K562 (cell line): ENCODE data around the gene LGI4.

Experiments used
- CSDE1 ChIP-seq, 2 experiments: fragments of 450-650 bp; IDR thresholded peaks; 2 replicates each; pipeline ENCODE4 v1.6.1; 2016; ENCODE audit warnings: mild to moderate bottlenecking in 1 of 2
- JUND ChIP-seq, 2 experiments: IDR thresholded peaks; 2 replicates in 1 of 2; 3 replicates in 1 of 2; pipeline ENCODE4 v1.6.1; 2011; ENCODE audit warnings: borderline replicate concordance in 2 of 2, low read depth in 2 of 2, low read length in 2 of 2, improper control_type of control experiment in 1 of 2, missing biosample characterization in 1 of 2, missing genetic modification characterization in 1 of 2, missing genetic modification reagents in 1 of 2
- KAT2B ChIP-seq: IDR thresholded peaks from one replicate; pipeline ENCODE4 v1.6.1; 2012; ENCODE audit warnings: low read depth, mild to moderate bottlenecking, control low read depth, inconsistent platforms, low read length, moderate library complexity
- KHSRP ChIP-seq: fragments of 450-650 bp; IDR thresholded peaks from 2 replicates; pipeline ENCODE4 v1.6.1; 2017
- MAZ ChIP-seq, 2 experiments: fragments of 450-650 bp in 1 of 2; sonication (generic) in 1 of 2; formaldehyde crosslinking; IDR thresholded peaks in 1 of 2; conservative IDR thresholded peaks in 1 of 2; 2 replicates each; pipeline versions ENCODE4 v1.4.0 to v1.5.0; 2020; ENCODE audit warnings: mild to moderate bottlenecking in 1 of 2, missing genetic modification reagents in 1 of 2
- POLR2A ChIP-seq: fragments of 450-650 bp; conservative IDR thresholded peaks from 2 replicates; pipeline ENCODE4 v1.6.1; 2016
- RBBP5 ChIP-seq: fragments of 200-600 bp; sonication (generic); IDR thresholded peaks from 2 replicates; pipeline ENCODE4 v1.6.1; 2012; ENCODE audit warnings: borderline replicate concordance, mild to moderate bottlenecking, low read length, control low read depth, inconsistent platforms; ENCODE audit not compliant: insufficient read depth, poor library complexity, severe bottlenecking
- TCF7L2 ChIP-seq: fragments of 150-350 bp; IDR thresholded peaks from 2 replicates; pipeline ENCODE4 v1.6.1; 2016; ENCODE audit warnings: low read depth, mild to moderate bottlenecking, low read length, moderate library complexity
- TF ChIP-seq, protein P1 (sequence below), 3 experiments: IDR thresholded peaks in 2 of 3; conservative IDR thresholded peaks in 1 of 3; 2 replicates each; pipeline ENCODE4 v1.5.1; 2011 to 2012; ENCODE audit warnings: low read length in 3 of 3, mild to moderate bottlenecking in 3 of 3, control low read depth in 2 of 3, improper control_type of control experiment in 1 of 3, inconsistent platforms in 1 of 3, low read depth in 1 of 3, mixed read lengths in 1 of 3, moderate library complexity in 1 of 3; ENCODE audit not compliant: insufficient read depth in 2 of 3

DNA sequence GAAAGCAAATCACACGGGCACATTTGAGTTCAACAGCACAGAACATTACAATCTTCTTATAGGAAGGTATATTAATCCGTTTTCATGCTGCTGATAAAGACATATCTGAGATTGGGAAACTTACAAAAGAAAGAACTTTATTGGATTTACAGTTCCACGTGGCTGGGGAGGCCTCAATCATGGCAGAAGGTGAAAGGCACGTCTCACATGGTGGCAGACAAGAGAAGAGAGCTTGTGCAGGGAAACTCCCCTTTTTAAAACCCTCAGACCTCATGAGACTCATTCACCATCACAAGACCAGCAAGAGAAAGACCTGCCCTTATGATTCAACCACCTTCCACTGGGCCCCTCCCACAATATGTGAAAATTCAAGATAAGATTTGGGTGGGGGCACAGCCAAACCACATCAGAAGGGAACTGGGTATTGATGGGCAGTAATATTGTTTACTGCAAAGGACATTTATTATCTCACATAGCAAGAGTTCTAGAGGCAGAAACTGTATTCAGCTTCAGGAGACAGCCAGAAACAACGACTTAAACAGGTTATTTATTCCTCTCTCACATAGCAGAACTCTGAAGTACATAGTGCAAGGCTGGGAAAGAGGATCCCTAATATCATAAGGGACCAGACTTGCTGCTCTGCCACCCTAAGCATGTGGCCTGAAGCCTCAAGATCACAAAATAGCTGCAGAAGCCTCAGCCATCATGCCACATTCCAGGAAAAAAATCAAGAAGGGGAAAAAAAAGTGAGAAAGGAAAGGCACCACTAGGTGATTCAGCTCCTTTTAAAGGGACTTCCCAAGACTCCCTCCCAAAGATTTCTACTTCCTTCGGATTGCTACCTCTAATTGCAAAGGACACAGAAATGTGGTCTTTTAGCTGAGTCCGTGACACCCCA is 42.8 kb upstream of the LGI4 start:
- TF ChIP-seq KAT2B, result no peak
- TF ChIP-seq, protein P1, sequence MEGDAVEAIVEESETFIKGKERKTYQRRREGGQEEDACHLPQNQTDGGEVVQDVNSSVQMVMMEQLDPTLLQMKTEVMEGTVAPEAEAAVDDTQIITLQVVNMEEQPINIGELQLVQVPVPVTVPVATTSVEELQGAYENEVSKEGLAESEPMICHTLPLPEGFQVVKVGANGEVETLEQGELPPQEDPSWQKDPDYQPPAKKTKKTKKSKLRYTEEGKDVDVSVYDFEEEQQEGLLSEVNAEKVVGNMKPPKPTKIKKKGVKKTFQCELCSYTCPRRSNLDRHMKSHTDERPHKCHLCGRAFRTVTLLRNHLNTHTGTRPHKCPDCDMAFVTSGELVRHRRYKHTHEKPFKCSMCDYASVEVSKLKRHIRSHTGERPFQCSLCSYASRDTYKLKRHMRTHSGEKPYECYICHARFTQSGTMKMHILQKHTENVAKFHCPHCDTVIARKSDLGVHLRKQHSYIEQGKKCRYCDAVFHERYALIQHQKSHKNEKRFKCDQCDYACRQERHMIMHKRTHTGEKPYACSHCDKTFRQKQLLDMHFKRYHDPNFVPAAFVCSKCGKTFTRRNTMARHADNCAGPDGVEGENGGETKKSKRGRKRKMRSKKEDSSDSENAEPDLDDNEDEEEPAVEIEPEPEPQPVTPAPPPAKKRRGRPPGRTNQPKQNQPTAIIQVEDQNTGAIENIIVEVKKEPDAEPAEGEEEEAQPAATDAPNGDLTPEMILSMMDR (IDR thresholded peaks at IDR 0.05 in 2 of 3, conservative IDR thresholded peaks at IDR 0.05 in 1 of 3; ENCODE audit: insufficient read depth in 2 of 3, low read depth in 1 of 3, low read length in 3 of 3), result no peak
- no peak for TF ChIP-seq MAZ (CRISPR knock-in tag; conservative IDR thresholded peaks at IDR 0.05 in 1 of 2, IDR thresholded peaks at IDR 0.05 in 1 of 2)
- no peak for TF ChIP-seq CSDE1 (IDR thresholded peaks at IDR 0.05)
- no peak for TF ChIP-seq JUND (IDR thresholded peaks at IDR 0.05; ENCODE audit: borderline replicate concordance, low read depth, low read length)
- no peak for TF ChIP-seq JUND (tag; IDR thresholded peaks at IDR 0.05; ENCODE audit: borderline replicate concordance, low read depth, low read length)
- TF ChIP-seq KHSRP, result no peak
- TF ChIP-seq RBBP5, result no peak
- TF ChIP-seq POLR2A, result no peak
- no peak for TF ChIP-seq TCF7L2
